Uterus (tissue), 2 donors: ENCODE data around the gene KCNE5.

ENCODE experiments used
- POLR2A ChIP-seq, 2 donors: fragments of 450-650 bp; IDR thresholded peaks; one replicate each; pipeline ENCODE4 v1.6.1; 2016; ENCODE audit warnings: antibody characterized with exemption in 2 of 2, mild to moderate bottlenecking in 1 of 2, moderate library complexity in 1 of 2
- TF ChIP-seq, protein P1 (sequence below), 4 experiments: fragments of 200-600 bp in 2 of 4; fragments of 450-650 bp in 2 of 4; sonication (generic) in 2 of 4; IDR thresholded peaks; one replicate each; pipeline ENCODE4 v1.5.1; 2016 to 2019; ENCODE audit warnings: antibody characterized with exemption in 4 of 4, mild to moderate bottlenecking in 2 of 4, moderate library complexity in 1 of 4

DNA sequence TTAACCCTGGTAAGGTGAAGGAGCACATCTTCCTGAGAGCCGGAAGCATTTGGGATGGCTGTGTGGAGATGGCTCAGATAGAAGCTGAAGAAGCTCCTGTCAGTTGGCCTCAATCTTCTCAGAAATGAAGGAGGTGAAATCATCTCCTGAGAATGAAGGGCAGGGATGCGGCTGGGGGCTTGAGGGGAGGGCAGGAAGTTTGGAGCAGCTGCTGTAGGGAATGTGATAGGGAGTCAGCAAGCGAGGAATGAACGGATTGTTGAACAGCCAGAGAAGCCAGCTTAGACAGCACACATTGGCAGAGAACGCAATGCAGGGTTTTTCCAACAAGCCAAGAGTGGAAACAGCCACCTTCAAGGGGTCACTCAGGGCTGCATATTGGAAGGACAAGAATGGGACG is 10.0 kb downstream of the KCNE5 start:
- TF ChIP-seq, protein P1, sequence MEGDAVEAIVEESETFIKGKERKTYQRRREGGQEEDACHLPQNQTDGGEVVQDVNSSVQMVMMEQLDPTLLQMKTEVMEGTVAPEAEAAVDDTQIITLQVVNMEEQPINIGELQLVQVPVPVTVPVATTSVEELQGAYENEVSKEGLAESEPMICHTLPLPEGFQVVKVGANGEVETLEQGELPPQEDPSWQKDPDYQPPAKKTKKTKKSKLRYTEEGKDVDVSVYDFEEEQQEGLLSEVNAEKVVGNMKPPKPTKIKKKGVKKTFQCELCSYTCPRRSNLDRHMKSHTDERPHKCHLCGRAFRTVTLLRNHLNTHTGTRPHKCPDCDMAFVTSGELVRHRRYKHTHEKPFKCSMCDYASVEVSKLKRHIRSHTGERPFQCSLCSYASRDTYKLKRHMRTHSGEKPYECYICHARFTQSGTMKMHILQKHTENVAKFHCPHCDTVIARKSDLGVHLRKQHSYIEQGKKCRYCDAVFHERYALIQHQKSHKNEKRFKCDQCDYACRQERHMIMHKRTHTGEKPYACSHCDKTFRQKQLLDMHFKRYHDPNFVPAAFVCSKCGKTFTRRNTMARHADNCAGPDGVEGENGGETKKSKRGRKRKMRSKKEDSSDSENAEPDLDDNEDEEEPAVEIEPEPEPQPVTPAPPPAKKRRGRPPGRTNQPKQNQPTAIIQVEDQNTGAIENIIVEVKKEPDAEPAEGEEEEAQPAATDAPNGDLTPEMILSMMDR (IDR thresholded peaks at IDR 0.05), result no peak
- no peak for TF ChIP-seq POLR2A (IDR thresholded peaks at IDR 0.05)
